ENCODE data around the gene EIF4B.

The EIF4B gene

DNA sequence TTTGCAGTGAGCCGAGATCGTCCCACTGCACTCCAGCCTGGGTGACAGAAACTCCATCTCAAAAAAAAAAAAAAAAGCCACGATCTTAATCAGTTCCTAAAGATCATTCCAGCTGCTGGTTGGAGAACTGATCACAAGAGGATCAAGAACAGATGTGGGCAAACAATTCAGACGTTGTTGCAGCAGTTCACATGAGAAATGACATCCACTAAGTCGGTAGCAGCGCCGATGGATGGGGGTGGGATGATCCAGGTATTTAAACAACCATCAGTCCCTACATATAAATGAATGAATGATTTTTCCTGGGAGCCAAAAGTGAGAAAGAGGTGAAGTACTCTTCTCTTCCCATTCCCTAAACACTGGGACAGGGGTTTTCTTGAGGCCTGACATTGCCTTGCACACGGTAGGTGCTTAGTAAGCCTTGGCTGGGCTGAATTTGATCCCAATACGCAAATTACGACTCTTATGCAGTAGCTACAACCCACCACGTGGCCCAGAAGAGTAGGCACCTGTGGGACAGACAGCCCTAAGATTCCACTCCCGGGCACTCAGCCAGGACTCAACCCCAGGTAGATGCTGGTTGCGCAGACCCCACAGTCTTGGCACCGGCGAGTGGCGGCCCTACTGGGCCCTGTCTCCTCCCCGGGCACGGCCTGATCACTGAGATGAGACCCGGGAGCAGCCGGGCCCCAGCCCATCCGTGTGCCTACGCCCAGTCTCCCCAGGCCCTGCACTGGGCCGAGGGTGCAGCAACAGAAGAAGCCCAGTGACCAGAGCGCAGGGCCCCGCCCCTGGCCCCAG, 72.4 kb downstream of the EIF4B start:
- H2AFZ ChIP-seq (ENCODE audit: low read length), result no peak overlapping the region
- no peaks in the 10 kb centered on the region for H4K20me1 ChIP-seq (ENCODE audit: insufficient read depth, low read length)
- TF ChIP-seq EZH2 (IDR thresholded peaks at IDR 0.05; ENCODE audit: borderline replicate concordance, low read length), result no peak
- TF ChIP-seq, protein P1, sequence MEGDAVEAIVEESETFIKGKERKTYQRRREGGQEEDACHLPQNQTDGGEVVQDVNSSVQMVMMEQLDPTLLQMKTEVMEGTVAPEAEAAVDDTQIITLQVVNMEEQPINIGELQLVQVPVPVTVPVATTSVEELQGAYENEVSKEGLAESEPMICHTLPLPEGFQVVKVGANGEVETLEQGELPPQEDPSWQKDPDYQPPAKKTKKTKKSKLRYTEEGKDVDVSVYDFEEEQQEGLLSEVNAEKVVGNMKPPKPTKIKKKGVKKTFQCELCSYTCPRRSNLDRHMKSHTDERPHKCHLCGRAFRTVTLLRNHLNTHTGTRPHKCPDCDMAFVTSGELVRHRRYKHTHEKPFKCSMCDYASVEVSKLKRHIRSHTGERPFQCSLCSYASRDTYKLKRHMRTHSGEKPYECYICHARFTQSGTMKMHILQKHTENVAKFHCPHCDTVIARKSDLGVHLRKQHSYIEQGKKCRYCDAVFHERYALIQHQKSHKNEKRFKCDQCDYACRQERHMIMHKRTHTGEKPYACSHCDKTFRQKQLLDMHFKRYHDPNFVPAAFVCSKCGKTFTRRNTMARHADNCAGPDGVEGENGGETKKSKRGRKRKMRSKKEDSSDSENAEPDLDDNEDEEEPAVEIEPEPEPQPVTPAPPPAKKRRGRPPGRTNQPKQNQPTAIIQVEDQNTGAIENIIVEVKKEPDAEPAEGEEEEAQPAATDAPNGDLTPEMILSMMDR (IDR thresholded peaks at IDR 0.05; ENCODE audit: low read length), result no peak
- 0 out of 2 replicates have a peak, but pooled peaks cover 4% of the 10 kb centered on the region for H3K27me3 ChIP-seq (ENCODE audit: insufficient read depth, low read length)
- H3K9me3 ChIP-seq (ENCODE audit: low read length), result no peaks in the 10 kb centered on the region
- peak overlapping the region; percentile 73 for H3K4me3 ChIP-seq (ENCODE audit: low read depth, low read length, poor library complexity, severe bottlenecking)
- peak overlapping the region; percentile 71 for H3K9ac ChIP-seq (ENCODE audit: low read length)
- H3K4me1 ChIP-seq (ENCODE audit: insufficient read depth, low read length, severe bottlenecking), result peaks cover 15% of the 10 kb centered on the region
- peak overlapping the region; percentile 22 for H3K27ac ChIP-seq (ENCODE audit: low read depth, low read length, poor library complexity, severe bottlenecking)
- H3K79me2 ChIP-seq (ENCODE audit: insufficient read depth, low read length), result no peaks in the 10 kb centered on the region
- peak overlapping the region; percentile 84 for H3K4me2 ChIP-seq (ENCODE audit: low read length)
- H3K9me2 ChIP-seq (ENCODE audit: low read depth, low read length), result no peaks in the 10 kb centered on the region
- peaks cover 25% of the 10 kb centered on the region for H3K36me3 ChIP-seq (ENCODE audit: insufficient read depth, low read length)
- no peaks in the 10 kb centered on the region for H3F3A ChIP-seq (ENCODE audit: insufficient read depth, low read length)

DNA sequence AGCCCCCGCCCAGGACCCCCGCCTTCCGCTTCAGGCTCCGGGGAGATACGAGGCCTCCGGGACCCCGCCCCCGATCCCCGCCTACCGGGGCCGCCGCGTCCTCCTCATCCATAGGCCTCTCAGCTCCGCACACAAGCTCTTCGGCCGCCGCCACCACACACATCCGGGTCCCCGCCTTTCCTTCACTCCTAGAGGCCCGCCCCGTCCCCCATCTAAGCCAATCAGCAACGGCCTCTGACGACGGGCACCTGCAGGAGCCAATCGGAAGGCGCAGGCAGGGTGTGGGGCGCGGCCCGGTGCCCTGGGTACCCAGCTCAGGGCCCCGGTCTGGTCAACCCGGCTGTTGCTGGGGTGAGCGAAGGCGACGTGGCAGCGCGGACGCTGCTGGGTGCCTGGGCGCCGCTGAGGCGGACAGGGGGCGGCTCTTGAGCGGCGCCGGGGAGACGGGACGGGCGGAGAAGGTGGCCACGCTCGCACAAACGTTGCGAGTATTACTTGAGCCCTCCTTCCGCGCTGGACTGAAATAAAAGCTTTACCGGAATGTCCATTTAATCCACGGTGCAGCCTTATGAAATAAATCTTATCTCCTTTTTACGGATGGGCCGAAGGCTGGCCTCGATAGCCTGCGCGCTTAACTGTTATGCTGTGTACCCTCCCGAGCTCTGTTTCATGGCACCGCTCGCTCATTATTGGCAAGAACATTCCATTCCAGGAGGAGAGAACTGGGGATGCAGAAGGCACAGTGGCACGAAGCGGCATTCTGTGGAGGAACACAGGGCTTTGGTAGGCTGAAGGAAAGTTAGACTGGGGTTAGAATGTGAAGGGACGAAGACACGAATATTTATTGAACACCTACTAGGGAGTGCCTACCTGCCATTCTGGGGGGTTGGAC, 73.2 kb downstream of the EIF4B start, which contains the start of gene SPRYD3:
SPRYD3 (minus strand) TSS at position 165 of the 892 bp plus-strand sequence; CDS start at position 108, 57 bp downstream.
- TF ChIP-seq, protein P1 (IDR thresholded peaks at IDR 0.05; ENCODE audit: low read length), result no peak
- TF ChIP-seq EZH2 (IDR thresholded peaks at IDR 0.05; ENCODE audit: borderline replicate concordance, low read length), result no peak
- no peaks in the 10 kb centered on the region for H3K9me3 ChIP-seq (ENCODE audit: low read length)
- H3F3A ChIP-seq (ENCODE audit: insufficient read depth, low read length), result no peaks in the 10 kb centered on the region
- H3K27me3 ChIP-seq (ENCODE audit: insufficient read depth, low read length), result 0 out of 2 replicates have a peak, but pooled peaks cover 4% of the 10 kb centered on the region
- H3K9me2 ChIP-seq (ENCODE audit: low read depth, low read length), result no peaks in the 10 kb centered on the region
- H4K20me1 ChIP-seq (ENCODE audit: insufficient read depth, low read length), result no peaks in the 10 kb centered on the region
- H2AFZ ChIP-seq (ENCODE audit: low read length), result peak within 1 kb of the TSS; percentile 83
- H3K4me2 ChIP-seq (ENCODE audit: low read length), result peak within 1 kb of the TSS; percentile 84
- no peaks in the 10 kb centered on the region for H3K79me2 ChIP-seq (ENCODE audit: insufficient read depth, low read length)
- H3K4me1 ChIP-seq (ENCODE audit: insufficient read depth, low read length, severe bottlenecking), result peaks cover 15% of the 10 kb centered on the region
- peak within 1 kb of the TSS; percentile 89 for H3K9ac ChIP-seq (ENCODE audit: low read length)
- peak within 1 kb of the TSS; percentile 73 for H3K4me3 ChIP-seq (ENCODE audit: low read depth, low read length, poor library complexity, severe bottlenecking)
- peak within 1 kb of the TSS; percentile 22 for H3K27ac ChIP-seq (ENCODE audit: low read depth, low read length, poor library complexity, severe bottlenecking)
- H3K36me3 ChIP-seq (ENCODE audit: insufficient read depth, low read length), result peaks cover 17% of the 10 kb centered on the region

DNA sequence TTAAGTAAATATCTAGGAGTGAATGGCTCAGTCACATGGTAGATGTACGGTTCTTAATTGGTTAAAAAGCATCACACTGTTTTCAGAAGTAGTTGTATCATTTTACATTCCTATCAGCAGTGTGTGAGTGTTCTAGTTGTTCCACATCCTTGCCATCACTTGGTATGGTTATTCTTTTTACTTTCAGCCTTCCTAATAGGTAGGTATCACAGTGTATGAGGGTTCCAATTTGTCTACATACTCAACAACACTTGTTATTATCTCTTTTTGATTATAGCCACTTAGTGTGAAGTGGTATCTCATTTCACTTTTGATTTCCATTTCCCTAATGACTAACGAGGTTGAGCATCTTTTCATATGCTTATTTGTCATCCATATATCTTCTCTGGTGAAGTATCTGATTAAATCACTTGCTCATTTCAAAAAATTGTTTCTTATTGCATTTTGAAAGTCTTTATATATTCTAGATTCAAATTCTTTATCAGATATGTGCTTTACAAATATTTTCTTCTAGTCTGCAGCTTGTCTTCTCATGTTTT, 76.5 kb downstream of the EIF4B start:
- no peak for TF ChIP-seq EZH2 (IDR thresholded peaks at IDR 0.05; ENCODE audit: borderline replicate concordance, low read length)
- TF ChIP-seq, protein P1 (IDR thresholded peaks at IDR 0.05; ENCODE audit: low read length), result no peak
- no peak overlapping the region for H3K9ac ChIP-seq (ENCODE audit: low read length)
- no peaks in the 10 kb centered on the region for H3F3A ChIP-seq (ENCODE audit: insufficient read depth, low read length)
- H3K79me2 ChIP-seq (ENCODE audit: insufficient read depth, low read length), result no peaks in the 10 kb centered on the region
- no peaks in the 10 kb centered on the region for H3K36me3 ChIP-seq (ENCODE audit: insufficient read depth, low read length)
- peaks cover 15% of the 10 kb centered on the region for H3K4me1 ChIP-seq (ENCODE audit: insufficient read depth, low read length, severe bottlenecking)
- H3K9me2 ChIP-seq (ENCODE audit: low read depth, low read length), result no peaks in the 10 kb centered on the region
- H3K4me2 ChIP-seq (ENCODE audit: low read length), result no peak overlapping the region
- 0 out of 2 replicates have a peak, but pooled peaks cover 10% of the 10 kb centered on the region for H3K27me3 ChIP-seq (ENCODE audit: insufficient read depth, low read length)
- no peak overlapping the region for H3K27ac ChIP-seq (ENCODE audit: low read depth, low read length, poor library complexity, severe bottlenecking)
- no peak overlapping the region for H3K4me3 ChIP-seq (ENCODE audit: low read depth, low read length, poor library complexity, severe bottlenecking)
- no peak overlapping the region for H2AFZ ChIP-seq (ENCODE audit: low read length)
- no peaks in the 10 kb centered on the region for H3K9me3 ChIP-seq (ENCODE audit: low read length)
- no peaks in the 10 kb centered on the region for H4K20me1 ChIP-seq (ENCODE audit: insufficient read depth, low read length)
